Fibroblast of the aortic adventitia (primary cell): ENCODE data around the gene TTF2. TPM values are rescaled to one million over a fixed set of nuclear protein-coding genes. Genes with fewer than 3 reads are reported as not detected.
"Not testable (repeated sequence)": the region's sequence is repeated elsewhere in the genome, so short reads cannot be mapped to it uniquely, and the experiment has no call there.

Experiments
- DNase-seq: peaks from one replicate; pipeline ENCODE4 v3.0.0-alpha.2; 2010; ENCODE audit warnings: low read depth
- H3K4me3 ChIP-seq: 2 replicates; pipeline ENCODE4 v1.5.1; 2011; ENCODE audit warnings: low read depth, mild to moderate bottlenecking, control low read depth, low read length, moderate library complexity
- CTCF ChIP-seq: IDR thresholded peaks from 2 replicates; pipeline ENCODE4 v1.5.1; 2011; ENCODE audit warnings: mild to moderate bottlenecking, low read length, control low read depth, inconsistent platforms; ENCODE audit not compliant: insufficient read depth
- total RNA-seq: library from RNA; depleted of rRNA; stranded (reverse); fragments of >200 nt; gene quantifications from 2 replicates; pipeline ENCODE4 v1.2.3, GENCODE V29; 2012; ENCODE audit warnings: low replicate concordance

The TTF2 gene
- total RNA-seq, 1 donor = 11.0 TPM

DNA sequence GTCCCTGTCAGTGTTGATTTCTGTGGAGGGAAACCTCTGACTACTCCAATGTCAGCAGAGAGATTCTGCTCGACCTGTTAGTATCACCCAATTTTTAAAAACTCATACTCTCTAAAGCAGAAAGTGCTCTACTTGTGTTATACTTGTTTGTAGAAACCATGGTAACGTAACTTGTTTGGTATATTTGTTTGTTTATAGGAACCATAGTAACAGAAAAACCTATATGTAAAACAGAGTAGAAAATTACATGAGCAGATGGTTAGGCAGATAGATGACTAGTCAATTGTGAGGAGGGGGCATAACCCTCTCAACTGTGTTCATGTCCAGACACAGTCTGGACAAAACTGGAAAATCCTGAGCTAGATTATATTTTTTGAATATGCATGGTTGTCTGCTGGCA, 54.8 kb downstream of the TTF2 start:
- no peak overlapping the region for H3K4me3 ChIP-seq
- no peak for TF ChIP-seq CTCF
- no peak for DNase-seq

- no peak for TF ChIP-seq CTCF
- no peak for DNase-seq
- no peak overlapping the region for H3K4me3 ChIP-seq
These were observed 56.1 kb downstream of the TTF2 start for GRCh38 chr1:117116090-117116783.

- no peak overlapping the region for H3K4me3 ChIP-seq
- no peak for TF ChIP-seq CTCF
- DNase-seq = no peak
These were observed 56.6 kb downstream of the TTF2 start for GRCh38 chr1:117116784-117117130.

- TF ChIP-seq CTCF = no peak
- no peak for DNase-seq
- H3K4me3 ChIP-seq = no peak overlapping the region
These were observed 57.6 kb downstream of the TTF2 start for GRCh38 chr1:117117697-117118096.

GRCh38 chr1:117118137-117118536, 58.0 kb downstream of the TTF2 start:
- no peak for DNase-seq
- H3K4me3 ChIP-seq = no peak overlapping the region
- TF ChIP-seq CTCF = no peak

- not testable (repeated sequence) for H3K4me3 ChIP-seq, DNase-seq
These were observed 59.0 kb downstream of the TTF2 start for GRCh38 chr1:117119144-117119543.

- peak; percentile 45 for DNase-seq
These were observed 60.9 kb downstream of the TTF2 start for GRCh38 chr1:117120774-117121588.

More at GRCh38 chr1:117120774-117121588, 60.9 kb downstream of the TTF2 start:
- TF ChIP-seq CTCF = no peak
- peak overlapping the region; percentile 93 for H3K4me3 ChIP-seq
